Renal cortical epithelial cell (primary cell): Measurements from ENCODE around the gene LY6G5C. TPM values are rescaled to one million over a fixed set of nuclear protein-coding genes. Genes with fewer than 3 reads are reported as not detected.

Experiments used
- total RNA-seq: library from RNA; depleted of rRNA; stranded (reverse); fragments of >200 nt; gene quantifications from 2 replicates; pipeline ENCODE4 v1.2.3, GENCODE V29; 2014

The LY6G5C gene
- total RNA-seq, 1 donor from 2014 or later: 0.40 TPM

Other genes with a start within 250 kb of the LY6G5C start
- gene MICB, start 182.9 kb downstream of the LY6G5C start, total RNA-seq: 5.3 and 17.5 TPM in 2 replicates
- 0.15 TPM in 1 of 2 replicates, not detected in the other for gene MCCD1, start 152.1 kb downstream of the LY6G5C start, total RNA-seq
- 234 and 346 TPM in 2 replicates for gene DDX39B, start 139.1 kb downstream of the LY6G5C start, total RNA-seq
- gene ATP6V1G2, start 134.5 kb downstream of the LY6G5C start, total RNA-seq: 1.0 TPM in 1 of 2 replicates, not detected in the other
- 17.6 and 30.0 TPM in 2 replicates for gene NFKBIL1, start 133.5 kb downstream of the LY6G5C start, total RNA-seq
- not detected in 2 replicates for gene LTA, start 108.8 kb downstream of the LY6G5C start, total RNA-seq
- gene TNF, start 105.5 kb downstream of the LY6G5C start, total RNA-seq: 2.4 and 7.8 TPM in 2 replicates
- 7.0 and 35.1 TPM in 2 replicates for gene LTB, start 98.6 kb downstream of the LY6G5C start, total RNA-seq
- gene LST1, start 94.8 kb downstream of the LY6G5C start, total RNA-seq: not detected in 2 replicates
- gene NCR3, start 88.1 kb downstream of the LY6G5C start, total RNA-seq: not detected in 2 replicates
- gene AIF1, start 65.8 kb downstream of the LY6G5C start, total RNA-seq: not detected in 2 replicates
- 13.9 and 90.6 TPM in 2 replicates for gene PRRC2A, start 60.4 kb downstream of the LY6G5C start, total RNA-seq
- gene BAG6, start 28.4 kb downstream of the LY6G5C start, total RNA-seq: 130 and 241 TPM in 2 replicates
- gene APOM, start 25.2 kb downstream of the LY6G5C start, total RNA-seq: 0.69 and 0.80 TPM in 2 replicates
- 28.6 and 32.0 TPM in 2 replicates for gene C6orf47, start 20.3 kb downstream of the LY6G5C start, total RNA-seq
- gene GPANK1, start 16.1 kb downstream of the LY6G5C start, total RNA-seq: 9.1 and 16.0 TPM in 2 replicates
- gene CSNK2B, start 15.0 kb downstream of the LY6G5C start, total RNA-seq: 116 and 121 TPM in 2 replicates
- 2.6 TPM in 1 of 2 replicates, not detected in the other for gene LY6G5B, start 11.1 kb downstream of the LY6G5C start, total RNA-seq
- gene ABHD16A, start 22.3 kb upstream of the LY6G5C start, total RNA-seq: 54.7 and 56.6 TPM in 2 replicates
- gene LY6G6F, start 25.8 kb upstream of the LY6G5C start, total RNA-seq: not detected in 2 replicates
- not detected in 2 replicates for gene LY6G6D, start 34.3 kb upstream of the LY6G5C start, total RNA-seq
- gene LY6G6C, start 40.7 kb upstream of the LY6G5C start, total RNA-seq: not detected in 2 replicates
- not detected in 2 replicates for gene MPIG6B, start 42.3 kb upstream of the LY6G5C start, total RNA-seq
- gene DDAH2, start 48.2 kb upstream of the LY6G5C start, total RNA-seq: 101 and 121 TPM in 2 replicates
- gene CLIC1, start 55.5 kb upstream of the LY6G5C start, total RNA-seq: 345 and 2,008 TPM in 2 replicates
- 4.4 and 6.6 TPM in 2 replicates for gene MSH5, start 58.9 kb upstream of the LY6G5C start, total RNA-seq
- gene SAPCD1, start 81.6 kb upstream of the LY6G5C start, total RNA-seq: 0.50 and 0.69 TPM in 2 replicates
- gene VWA7, start 96.3 kb upstream of the LY6G5C start, total RNA-seq: 2.6 and 8.5 TPM in 2 replicates
- 67.4 and 103 TPM in 2 replicates for gene VARS1, start 114.7 kb upstream of the LY6G5C start, total RNA-seq
- gene LSM2, start 125.9 kb upstream of the LY6G5C start, total RNA-seq: 16.6 and 46.9 TPM in 2 replicates
- 0.87 and 2.0 TPM in 2 replicates for gene HSPA1L, start 134.2 kb upstream of the LY6G5C start, total RNA-seq
- gene HSPA1A, start 134.5 kb upstream of the LY6G5C start, total RNA-seq: 178 and 296 TPM in 2 replicates
- 197 and 264 TPM in 2 replicates for gene HSPA1B, start 146.7 kb upstream of the LY6G5C start, total RNA-seq
- gene NEU1, start 181.8 kb upstream of the LY6G5C start, total RNA-seq: 104 and 112 TPM in 2 replicates
- gene SLC44A4, start 197.9 kb upstream of the LY6G5C start, total RNA-seq: 1.1 and 26.6 TPM in 2 replicates
- 37.7 and 72.3 TPM in 2 replicates for gene EHMT2, start 216.6 kb upstream of the LY6G5C start, total RNA-seq
- 0.69 and 5.9 TPM in 2 replicates for gene ZBTB12, start 221.0 kb upstream of the LY6G5C start, total RNA-seq
- gene C2, start 246.7 kb upstream of the LY6G5C start, total RNA-seq: 1.7 TPM in 1 of 2 replicates, not detected in the other